SK-N-MC (cell line): ENCODE measurements around the gene SHISA9.

Source experiments
- EZH2 ChIP-seq: fragments of 200-600 bp; sonication (generic); IDR thresholded peaks from one replicate; pipeline ENCODE4 v1.6.1; 2017; ENCODE audit warnings: antibody characterized with exemption
- POLR2AphosphoS5 ChIP-seq: IDR thresholded peaks from 2 replicates; pipeline ENCODE4 v1.6.1; 2012; ENCODE audit warnings: mild to moderate bottlenecking, low read depth, low read length, borderline replicate concordance

DNA sequence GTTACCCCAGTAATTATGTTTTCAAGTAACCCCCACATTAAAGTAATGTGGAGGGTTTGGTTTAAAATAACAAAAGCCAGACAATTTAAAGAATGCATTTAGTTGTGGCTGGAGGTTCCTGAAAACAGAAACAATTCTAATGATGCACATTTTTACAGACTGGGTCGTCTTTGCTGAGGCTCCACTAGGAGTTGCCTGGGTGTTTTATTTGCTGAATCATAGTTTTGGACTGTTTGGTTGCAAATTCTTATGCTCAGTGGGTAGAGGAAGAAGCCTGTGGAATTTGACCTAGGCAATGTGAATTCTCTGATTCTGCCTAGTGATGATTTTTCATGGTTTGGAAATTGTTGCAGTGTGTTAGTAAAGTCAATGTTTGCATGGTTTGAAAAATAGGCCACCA is 16.3 kb downstream of the SHISA9 start:
- no peak for TF ChIP-seq EZH2
- no peak for TF ChIP-seq POLR2AphosphoS5
